ENCODE results near the gene HEPN1. TPM values are rescaled to one million over a fixed set of nuclear protein-coding genes. Genes with fewer than 3 reads are reported as not detected.

HEPN1 gene
- total and polyA plus RNA-seq, 5 donors from 2014 or later, result not detected

- Histone ChIP-seq H3K27me3 (ENCODE audit: control insufficient read depth, insufficient read depth, low read length) (peaks cover 14% of the 10 kb centered on the region), H3K36me3 (ENCODE audit: control insufficient read depth, insufficient read depth, low read length) (no peaks in the 10 kb centered on the region), H3K4me3 (ENCODE audit: low read depth, low read length) (no peak overlapping the region), H3K4me1 (ENCODE audit: control insufficient read depth, insufficient read depth, low read length, poor library complexity, severe bottlenecking) (peaks cover 20% of the 10 kb centered on the region), H3K9me3 (ENCODE audit: control insufficient read depth in 2 of 2, low read length in 2 of 2) (no peaks in the 10 kb centered on the region), H3K27ac (ENCODE audit: insufficient read depth, low read length, poor library complexity, severe bottlenecking) (no peak overlapping the region)
- peaks cover 38% of the 10 kb centered on the region for H3K27me3 Mint-ChIP-seq
- H3K9me3 Mint-ChIP-seq, result peaks cover 0 to 2% (median 0%) of the 10 kb centered on the region in 7 donors
- H3K4me1 Mint-ChIP-seq, result peaks cover 0 to 29% (median 2%) of the 10 kb centered on the region in 4 donors
- H3K27ac Mint-ChIP-seq, result no peak overlapping the region
- DNase-seq, result no peak
- H3K36me3 Mint-ChIP-seq, result no peaks in the 10 kb centered on the region
- ATAC-seq (ENCODE audit: low read depth in 2 of 2), result no peak
- peak overlapping the region; percentile 24 to 70 (median 58) for H3K4me3 Mint-ChIP-seq
Observed at GRCh38 chr11:124874571-124875255, 44.3 kb upstream of the HEPN1 start.

- H3K27ac ChIP-seq (ENCODE audit: insufficient read depth, low read length, poor library complexity, severe bottlenecking), result no peak overlapping the region
- H3K4me1 Mint-ChIP-seq, result peaks cover 0 to 26% (median 2%) of the 10 kb centered on the region in 4 donors
- DNase-seq (no peak), ATAC-seq (ENCODE audit: low read depth in 2 of 2) (no peak)
- peaks cover 0 to 2% (median 0%) of the 10 kb centered on the region in 7 donors for H3K9me3 Mint-ChIP-seq
- H3K4me3 Mint-ChIP-seq, result peak overlapping the region in 3 of 4 donors; percentile 73 to 86 (median 75)
- no peaks in the 10 kb centered on the region for H3K36me3 Mint-ChIP-seq
- H3K27me3 ChIP-seq (ENCODE audit: control insufficient read depth, insufficient read depth, low read length), result peaks cover 8% of the 10 kb centered on the region
- H3K36me3 ChIP-seq (ENCODE audit: control insufficient read depth, insufficient read depth, low read length), result no peaks in the 10 kb centered on the region
- H3K4me3 ChIP-seq (ENCODE audit: low read depth, low read length), result no peak overlapping the region
- H3K4me1 ChIP-seq (ENCODE audit: control insufficient read depth, insufficient read depth, low read length, poor library complexity, severe bottlenecking), result peaks cover 20% of the 10 kb centered on the region
- peaks cover 32% of the 10 kb centered on the region for H3K27me3 Mint-ChIP-seq
- H3K27ac Mint-ChIP-seq, result no peak overlapping the region
- no peaks in the 10 kb centered on the region for H3K9me3 ChIP-seq (ENCODE audit: control insufficient read depth in 2 of 2, low read length in 2 of 2)
Observed at GRCh38 chr11:124875401-124875800, 43.6 kb upstream of the HEPN1 start.

- Histone ChIP-seq H3K4me3 (ENCODE audit: low read depth, low read length) (peak overlapping the region; percentile 57), H3K27ac (ENCODE audit: insufficient read depth, low read length, poor library complexity, severe bottlenecking) (no peak overlapping the region), H3K9me3 (ENCODE audit: control insufficient read depth in 2 of 2, low read length in 2 of 2) (no peaks in the 10 kb centered on the region), H3K27me3 (ENCODE audit: control insufficient read depth, insufficient read depth, low read length) (peaks cover 8% of the 10 kb centered on the region), H3K36me3 (ENCODE audit: control insufficient read depth, insufficient read depth, low read length) (no peaks in the 10 kb centered on the region), H3K4me1 (ENCODE audit: control insufficient read depth, insufficient read depth, low read length, poor library complexity, severe bottlenecking) (peaks cover 20% of the 10 kb centered on the region)
- Mint-ChIP-seq H3K36me3 (no peaks in the 10 kb centered on the region), H3K9me3 (peaks cover 0 to 2% (median 0%) of the 10 kb centered on the region in 7 donors), H3K27ac (peak overlapping the region; percentile 69 to 84 (median 75)), H3K4me1 (peaks cover 0 to 24% (median 2%) of the 10 kb centered on the region in 4 donors), H3K4me3 (peak overlapping the region; percentile 75 to 94 (median 90)), H3K27me3 (peaks cover 24% of the 10 kb centered on the region)
- ATAC-seq (ENCODE audit: low read depth in 2 of 2), result peak; percentile 92 to 93
- DNase-seq, result peak; percentile 55 to 82 (median 79)
Observed at GRCh38 chr11:124875943-124876817, 42.9 kb upstream of the HEPN1 start.

GRCh38 chr11:124876818-124877630, 42.0 kb upstream of the HEPN1 start:
- Mint-ChIP-seq H3K4me3 (peak overlapping the region; percentile 75 to 94 (median 90)), H3K36me3 (no peaks in the 10 kb centered on the region), H3K4me1 (peaks cover 0 to 24% (median 2%) of the 10 kb centered on the region in 4 donors), H3K9me3 (peaks cover 0 to 2% (median 0%) of the 10 kb centered on the region in 7 donors), H3K27me3 (peaks cover 19% of the 10 kb centered on the region), H3K27ac (peak overlapping the region in 2 of 3 donors; percentile 75 to 84)
- Histone ChIP-seq H3K27ac (ENCODE audit: insufficient read depth, low read length, poor library complexity, severe bottlenecking) (no peak overlapping the region), H3K27me3 (ENCODE audit: control insufficient read depth, insufficient read depth, low read length) (peaks cover 6% of the 10 kb centered on the region), H3K4me1 (ENCODE audit: control insufficient read depth, insufficient read depth, low read length, poor library complexity, severe bottlenecking) (peaks cover 20% of the 10 kb centered on the region), H3K9me3 (ENCODE audit: control insufficient read depth in 2 of 2, low read length in 2 of 2) (no peaks in the 10 kb centered on the region), H3K36me3 (ENCODE audit: control insufficient read depth, insufficient read depth, low read length) (no peaks in the 10 kb centered on the region), H3K4me3 (ENCODE audit: low read depth, low read length) (peak overlapping the region; percentile 57)
- no peak for ATAC-seq (ENCODE audit: low read depth in 2 of 2)
- DNase-seq, result no peak

GRCh38 chr11:124877631-124877909, 41.5 kb upstream of the HEPN1 start:
- Histone ChIP-seq H3K27me3 (ENCODE audit: control insufficient read depth, insufficient read depth, low read length) (peaks cover 6% of the 10 kb centered on the region), H3K4me3 (ENCODE audit: low read depth, low read length) (no peak overlapping the region), H3K4me1 (ENCODE audit: control insufficient read depth, insufficient read depth, low read length, poor library complexity, severe bottlenecking) (peaks cover 20% of the 10 kb centered on the region), H3K27ac (ENCODE audit: insufficient read depth, low read length, poor library complexity, severe bottlenecking) (no peak overlapping the region), H3K9me3 (ENCODE audit: control insufficient read depth in 2 of 2, low read length in 2 of 2) (no peaks in the 10 kb centered on the region), H3K36me3 (ENCODE audit: control insufficient read depth, insufficient read depth, low read length) (no peaks in the 10 kb centered on the region)
- Mint-ChIP-seq H3K4me3 (peak overlapping the region; percentile 75 to 94 (median 90)), H3K27me3 (peaks cover 15% of the 10 kb centered on the region), H3K4me1 (peaks cover 0 to 24% (median 2%) of the 10 kb centered on the region in 4 donors), H3K9me3 (peaks cover 0 to 2% (median 0%) of the 10 kb centered on the region in 7 donors), H3K27ac (peak overlapping the region in 2 of 3 donors; percentile 59 to 84), H3K36me3 (no peaks in the 10 kb centered on the region)
- no peak for ATAC-seq (ENCODE audit: low read depth in 2 of 2)
- no peak for DNase-seq

GRCh38 chr11:124877910-124878758, 40.9 kb upstream of the HEPN1 start:
- Mint-ChIP-seq H3K36me3 (no peaks in the 10 kb centered on the region), H3K9me3 (peaks cover 0 to 3% (median 0%) of the 10 kb centered on the region in 7 donors)

More at GRCh38 chr11:124877910-124878758, 40.9 kb upstream of the HEPN1 start:
- Histone ChIP-seq H3K36me3 (ENCODE audit: control insufficient read depth, insufficient read depth, low read length) (no peaks in the 10 kb centered on the region), H3K9me3 (ENCODE audit: control insufficient read depth in 2 of 2, low read length in 2 of 2) (no peaks in the 10 kb centered on the region), H3K27me3 (ENCODE audit: control insufficient read depth, insufficient read depth, low read length) (peaks cover 3% of the 10 kb centered on the region), H3K4me1 (ENCODE audit: control insufficient read depth, insufficient read depth, low read length, poor library complexity, severe bottlenecking) (peaks cover 20% of the 10 kb centered on the region), H3K4me3 (ENCODE audit: low read depth, low read length) (no peak overlapping the region), H3K27ac (ENCODE audit: insufficient read depth, low read length, poor library complexity, severe bottlenecking) (no peak overlapping the region)
- Mint-ChIP-seq H3K27me3 (peaks cover 10% of the 10 kb centered on the region), H3K4me3 (peak overlapping the region; percentile 75 to 94 (median 90)), H3K4me1 (peaks cover 0 to 24% (median 2%) of the 10 kb centered on the region in 4 donors), H3K27ac (peak overlapping the region in 1 of 3 donors; percentile 73)
- no peak for ATAC-seq (ENCODE audit: low read depth in 2 of 2)
- no peak for DNase-seq
